A549 (cell line): Measurements from ENCODE around the gene ERBB2. TPM values are rescaled to one million over a fixed set of nuclear protein-coding genes. Genes with fewer than 3 reads are reported as not detected.

Experiments
- ATAC-seq, 2 experiments: fragments of 200-7000 bp in 1 of 2; fragments of >200 bp in 1 of 2; cut with Nextera tagmentation in 1 of 2; cut with Tn5 transposase in 1 of 2; 3 replicates each; pipeline versions ENCODE4 v1.8.0 to v1.9.1; 2018 to 2020; ENCODE audit warnings: mild to moderate bottlenecking in 1 of 2, moderate library complexity in 1 of 2
- CTCF ChIA-PET: fragments of 300-600 bp; sonication (Branson Sonifier 250); formaldehyde crosslinking; extraction: SDS; loops from one replicate; lab custom pipeline; 2021; ENCODE audit warnings: antibody characterized with exemption, inconsistent platforms; lab: Yijun Ruan, JAX
- POLR2A ChIA-PET: fragments of 350-600 bp; formaldehyde crosslinking; extraction: SDS; loops from one replicate; lab custom pipeline; 2021; ENCODE audit warnings: antibody characterized with exemption, inconsistent platforms; lab: Yijun Ruan, JAX
- DNase-seq, 2 experiments: peaks; one replicate each; pipeline versions ENCODE4 v3.0.0 to v3.0.0-alpha.2; 2011 to 2016; ENCODE audit warnings: low read depth in 1 of 2, low spot score in 1 of 2
- FAIRE-seq: peaks from 2 replicates; lab custom pipeline; 2011; peaks lifted over from hg19 to GRCh38; lab: Jason Lieb, UNC
- H3K27ac ChIP-seq, 2 experiments: fragments of >200 bp; sonication (Bioruptor Twin); formaldehyde crosslinking; 3 replicates each; pipeline ENCODE4 v1.5.1; 2016 to 2017
- H3K4me1 ChIP-seq: fragments of >200 bp; sonication (Bioruptor Twin); formaldehyde crosslinking; 3 replicates; pipeline ENCODE4 v1.6.1; 2016
- H3K4me2 ChIP-seq: fragments of >200 bp; sonication (Bioruptor Twin); formaldehyde crosslinking; 3 replicates; pipeline ENCODE4 v1.6.1; 2016
- H3K4me3 ChIP-seq: fragments of >200 bp; sonication (Bioruptor Twin); formaldehyde crosslinking; 3 replicates; pipeline ENCODE4 v1.5.1; 2016
- H3K9me3 ChIP-seq: fragments of >200 bp; sonication (Bioruptor Twin); formaldehyde crosslinking; 3 replicates; pipeline ENCODE4 v1.6.1; 2016
- BHLHE40 ChIP-seq: IDR thresholded peaks from 2 replicates; pipeline ENCODE4 v1.6.1; 2012; ENCODE audit warnings: low read depth, low read length, inconsistent platforms
- FOSL2 ChIP-seq, 2 experiments: fragments of 450-650 bp in 1 of 2; fragments of >200 bp in 1 of 2; sonication (Bioruptor Twin) in 1 of 2; formaldehyde crosslinking; IDR thresholded peaks; 2 replicates each; pipeline versions ENCODE4 v1.5.0 to v1.6.1; 2016 to 2020; ENCODE audit warnings: mild to moderate bottlenecking in 1 of 2, moderate library complexity in 1 of 2
- FOXS1 ChIP-seq: fragments of 250-450 bp; sonication (Bioruptor Pico); IDR thresholded peaks from 2 replicates; pipeline ENCODE4 v1.5.0; 2020; ENCODE audit warnings: mild to moderate bottlenecking, moderate library complexity
- HDAC2 ChIP-seq: fragments of 200-600 bp; sonication (generic); IDR thresholded peaks from 2 replicates; pipeline ENCODE4 v1.6.1; 2016
- HOXA7 ChIP-seq: fragments of 250-450 bp; sonication (Bioruptor Pico); IDR thresholded peaks from 2 replicates; pipeline ENCODE4 v1.5.0; 2020; ENCODE audit warnings: mild to moderate bottlenecking, moderate library complexity
- HOXB13 ChIP-seq: fragments of 250-450 bp; sonication (Bioruptor Pico); IDR thresholded peaks from 2 replicates; pipeline ENCODE4 v1.5.0; 2020; ENCODE audit warnings: low read depth, mild to moderate bottlenecking, moderate library complexity
- JUN ChIP-seq, 2 experiments: fragments of >200 bp; sonication (Bioruptor Twin); formaldehyde crosslinking; IDR thresholded peaks; 2 replicates in 1 of 2; 3 replicates in 1 of 2; pipeline ENCODE4 v1.6.1; 2016 to 2017
- JUNB ChIP-seq: fragments of >200 bp; sonication (Bioruptor Twin); formaldehyde crosslinking; IDR thresholded peaks from 2 replicates; pipeline ENCODE4 v1.6.1; 2016
- MAX ChIP-seq: IDR thresholded peaks from 2 replicates; pipeline ENCODE4 v1.6.1; 2012
- MAZ ChIP-seq: fragments of 150-350 bp; IDR thresholded peaks from 2 replicates; pipeline ENCODE4 v1.6.1; 2014; ENCODE audit warnings: antibody characterized with exemption, low read depth, low read length, borderline replicate concordance
- NPAS2 ChIP-seq: fragments of 250-450 bp; sonication (Bioruptor Pico); IDR thresholded peaks from 2 replicates; pipeline ENCODE4 v1.8.0; 2022; ENCODE audit warnings: mild to moderate bottlenecking, moderate library complexity, borderline replicate concordance
- NR3C1 ChIP-seq: fragments of >200 bp; sonication (Bioruptor Twin); formaldehyde crosslinking; IDR thresholded peaks from 3 replicates; pipeline ENCODE4 v1.6.1; 2017
- POLR2AphosphoS2 ChIP-seq: conservative IDR thresholded peaks from 2 replicates; pipeline ENCODE4 v1.6.1; 2012; ENCODE audit warnings: low read length, improper control_type of control experiment, inconsistent platforms
- RARB ChIP-seq: fragments of 250-450 bp; sonication (Bioruptor Pico); IDR thresholded peaks from 2 replicates; pipeline ENCODE4 v1.8.0; 2021; ENCODE audit warnings: mild to moderate bottlenecking, moderate library complexity
- REST ChIP-seq: fragments of 200-600 bp; sonication (generic); IDR thresholded peaks from 2 replicates; pipeline ENCODE4 v1.6.1; 2016; ENCODE audit warnings: antibody characterized with exemption, mild to moderate bottlenecking, moderate library complexity
- RNF2 ChIP-seq: fragments of 200-600 bp; sonication (generic); IDR thresholded peaks from 2 replicates; pipeline ENCODE4 v1.6.1; 2016; ENCODE audit warnings: low read depth, mild to moderate bottlenecking, antibody characterized with exemption, moderate library complexity, borderline replicate concordance
- TP53 ChIP-seq: fragments of 250-450 bp; sonication (Bioruptor Pico); IDR thresholded peaks from 2 replicates; pipeline ENCODE4 v1.5.0; 2021; ENCODE audit warnings: mild to moderate bottlenecking, moderate library complexity
- ZC3H11A ChIP-seq: fragments of 450-650 bp; IDR thresholded peaks from 2 replicates; pipeline ENCODE4 v1.6.1; 2014; ENCODE audit warnings: antibody characterized with exemption, mild to moderate bottlenecking
- ZFP36 ChIP-seq: fragments of 450-650 bp; IDR thresholded peaks from 2 replicates; pipeline ENCODE4 v1.6.1; 2014; ENCODE audit warnings: borderline replicate concordance; ENCODE audit not compliant: partially characterized antibody
- WGBS: methylation state at CpG from one replicate; pipeline ENCODE4 v1.1.6; 2017; ENCODE audit errors: missing lambda C conversion rate; 5-methylcytosine and 5-hydroxymethylcytosine counted together
- polyA plus RNA-seq, 4 experiments: library from polyadenylated mRNA; depleted of rRNA in 3 of 4; stranded (reverse); fragments of >200 nt; fragmentation: RNase III in 1 of 4; extraction: RNeasy Plus Mini Kit Qiagen cat#74134 plus additional on column Dnase treatment in 1 of 4; gene quantifications; 2 replicates in 3 of 4; 3 replicates in 1 of 4; pipeline ENCODE4 v1.2.3, GENCODE V29; 2011 to 2017
- TF ChIP-seq, protein P1 (sequence below): IDR thresholded peaks from 2 replicates; pipeline ENCODE4 v1.6.1; 2012; ENCODE audit warnings: low read depth, borderline replicate concordance
- TF ChIP-seq, protein P2 (sequence below): fragments of >200 bp; sonication (Bioruptor Twin); formaldehyde crosslinking; IDR thresholded peaks from 3 replicates; pipeline ENCODE4 v1.5.1; 2016

The ERBB2 gene
- polyA plus RNA-seq, 2 of the 4 experiments (the other 2 are of a cell fraction): 22.4 to 32.0 TPM

DNA sequence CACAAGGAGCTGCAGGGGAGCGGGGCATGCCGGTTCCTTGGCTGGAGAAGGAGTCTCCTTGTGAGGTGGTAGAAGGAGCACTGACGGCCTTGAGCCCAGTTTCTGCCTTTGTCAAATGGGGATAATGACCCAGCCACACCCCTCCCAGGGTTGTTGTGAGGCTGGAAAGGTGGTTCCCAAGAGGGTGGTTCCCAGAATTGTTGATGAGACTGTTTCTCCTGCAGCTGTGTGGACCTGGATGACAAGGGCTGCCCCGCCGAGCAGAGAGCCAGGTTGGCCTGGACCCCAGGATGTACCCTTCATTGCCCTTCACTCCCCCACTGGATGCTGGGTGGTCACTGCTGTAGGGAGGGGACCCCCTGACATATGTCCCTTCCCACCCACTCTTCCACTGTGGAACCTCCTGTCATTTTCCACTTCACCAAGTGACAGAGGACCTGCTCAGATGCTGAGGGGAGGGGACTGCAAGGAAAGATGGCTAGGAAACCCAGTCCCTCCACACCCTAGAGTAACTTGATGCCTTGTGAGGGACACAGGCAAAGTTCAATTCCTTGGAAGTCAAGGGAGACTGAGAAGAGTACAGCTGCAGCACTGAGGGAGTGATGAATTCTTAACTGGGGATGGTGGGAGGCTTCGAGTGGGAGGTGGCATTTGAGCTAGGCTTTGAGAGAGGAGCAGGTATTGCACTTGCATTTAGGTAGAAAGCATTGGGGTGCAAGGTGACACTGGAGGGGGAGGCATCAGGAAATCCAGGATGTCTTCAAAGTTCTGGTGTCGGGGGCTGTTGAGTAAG, 19.9 kb downstream of the ERBB2 start (continued):
- TF ChIP-seq, protein P1, sequence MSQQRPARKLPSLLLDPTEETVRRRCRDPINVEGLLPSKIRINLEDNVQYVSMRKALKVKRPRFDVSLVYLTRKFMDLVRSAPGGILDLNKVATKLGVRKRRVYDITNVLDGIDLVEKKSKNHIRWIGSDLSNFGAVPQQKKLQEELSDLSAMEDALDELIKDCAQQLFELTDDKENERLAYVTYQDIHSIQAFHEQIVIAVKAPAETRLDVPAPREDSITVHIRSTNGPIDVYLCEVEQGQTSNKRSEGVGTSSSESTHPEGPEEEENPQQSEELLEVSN: no peak
- no peak for TF ChIP-seq RARB (CRISPR knock-in tag)
- no peak for TF ChIP-seq FOXS1 (CRISPR knock-in tag)
- no peak for TF ChIP-seq JUN (IDR thresholded peaks at IDR 0.05)
- no peak for TF ChIP-seq NR3C1
- TF ChIP-seq HOXA7 (CRISPR knock-in tag): no peak
- no peak for TF ChIP-seq MAZ
- no peak for TF ChIP-seq ZC3H11A
- no peak for TF ChIP-seq POLR2AphosphoS2

DNA sequence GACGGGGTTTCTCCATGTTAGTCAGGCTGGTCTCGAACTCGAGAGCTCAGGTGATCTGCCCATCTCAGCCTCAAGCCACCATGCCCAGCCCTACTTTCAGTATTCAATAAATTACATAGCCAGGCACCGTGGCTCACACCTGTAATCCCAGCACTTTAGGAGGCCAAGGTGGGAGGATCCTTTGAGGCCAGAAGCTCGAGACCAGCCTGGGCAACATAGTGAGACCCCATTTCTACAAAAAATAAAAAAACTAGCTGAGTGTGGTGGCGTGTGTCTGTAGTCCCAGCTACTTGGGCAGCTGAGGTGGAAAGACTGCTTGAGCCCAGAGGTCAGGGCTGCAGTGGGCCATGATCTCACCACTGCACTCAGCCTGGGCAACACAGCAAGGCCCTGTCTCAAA, 22.2 kb downstream of the ERBB2 start:
- CTCF ChIA-PET: interaction anchor here (0.9 to 4.9 kb wide), 7 partner anchors 7 to 153 kb away, joined by 3 to 43 read pairs (median 4); partner anchors contain the start of genes ERBB2, MIEN1 and PNMT
- no peak overlapping the region for H3K4me3 ChIP-seq
- TF ChIP-seq RNF2 (no peak), FOXS1 (CRISPR knock-in tag) (no peak), ZFP36 (no peak), HOXB13 (CRISPR knock-in tag) (no peak), HDAC2 (no peak), REST (no peak), MAX (no peak), FOSL2 (IDR thresholded peaks at IDR 0.05) (no peak), FOSL2 (CRISPR knock-in tag; IDR thresholded peaks at IDR 0.05) (no peak), JUNB (no peak), BHLHE40 (no peak), NPAS2 (CRISPR knock-in tag) (no peak), HOXA7 (CRISPR knock-in tag) (no peak), TP53 (CRISPR knock-in tag) (no peak)
- TF ChIP-seq, protein P2, sequence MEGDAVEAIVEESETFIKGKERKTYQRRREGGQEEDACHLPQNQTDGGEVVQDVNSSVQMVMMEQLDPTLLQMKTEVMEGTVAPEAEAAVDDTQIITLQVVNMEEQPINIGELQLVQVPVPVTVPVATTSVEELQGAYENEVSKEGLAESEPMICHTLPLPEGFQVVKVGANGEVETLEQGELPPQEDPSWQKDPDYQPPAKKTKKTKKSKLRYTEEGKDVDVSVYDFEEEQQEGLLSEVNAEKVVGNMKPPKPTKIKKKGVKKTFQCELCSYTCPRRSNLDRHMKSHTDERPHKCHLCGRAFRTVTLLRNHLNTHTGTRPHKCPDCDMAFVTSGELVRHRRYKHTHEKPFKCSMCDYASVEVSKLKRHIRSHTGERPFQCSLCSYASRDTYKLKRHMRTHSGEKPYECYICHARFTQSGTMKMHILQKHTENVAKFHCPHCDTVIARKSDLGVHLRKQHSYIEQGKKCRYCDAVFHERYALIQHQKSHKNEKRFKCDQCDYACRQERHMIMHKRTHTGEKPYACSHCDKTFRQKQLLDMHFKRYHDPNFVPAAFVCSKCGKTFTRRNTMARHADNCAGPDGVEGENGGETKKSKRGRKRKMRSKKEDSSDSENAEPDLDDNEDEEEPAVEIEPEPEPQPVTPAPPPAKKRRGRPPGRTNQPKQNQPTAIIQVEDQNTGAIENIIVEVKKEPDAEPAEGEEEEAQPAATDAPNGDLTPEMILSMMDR: no peak
- WGBS: 93% methylated on average over 6 of the region's 6 CpGs
- H3K27ac ChIP-seq: no peak overlapping the region
- POLR2A ChIA-PET: no interaction called here
- peaks cover 4% of the 10 kb centered on the region; the same call in 1 of the 3 replicates for H3K4me1 ChIP-seq
- H3K9me3 ChIP-seq: no peaks in the 10 kb centered on the region
- DNase-seq (no peak), FAIRE-seq (no peak), ATAC-seq (no peak)
- H3K4me2 ChIP-seq: no peak overlapping the region
